ENCODE results near the gene ROBO2. TPM values are rescaled to one million over a fixed set of nuclear protein-coding genes. Genes with fewer than 3 reads are reported as not detected.

Gene ROBO2
- total and polyA plus RNA-seq, 2 experiments from 2014 or later: 1.2 to 14.3 TPM

- WGBS (ENCODE audit: low lambda C conversion rate, missing lambda C conversion rate): 1% methylated on average over 23 of the region's 33 CpGs
- no peaks in the 10 kb centered on the region for H3K27me3 ChIP-seq
- H3K4me1 ChIP-seq (ENCODE audit: insufficient read depth): no peaks in the 10 kb centered on the region
- no peak for TF ChIP-seq EZH2 (IDR thresholded peaks at IDR 0.05; ENCODE audit: borderline replicate concordance)
- TF ChIP-seq, protein P1, sequence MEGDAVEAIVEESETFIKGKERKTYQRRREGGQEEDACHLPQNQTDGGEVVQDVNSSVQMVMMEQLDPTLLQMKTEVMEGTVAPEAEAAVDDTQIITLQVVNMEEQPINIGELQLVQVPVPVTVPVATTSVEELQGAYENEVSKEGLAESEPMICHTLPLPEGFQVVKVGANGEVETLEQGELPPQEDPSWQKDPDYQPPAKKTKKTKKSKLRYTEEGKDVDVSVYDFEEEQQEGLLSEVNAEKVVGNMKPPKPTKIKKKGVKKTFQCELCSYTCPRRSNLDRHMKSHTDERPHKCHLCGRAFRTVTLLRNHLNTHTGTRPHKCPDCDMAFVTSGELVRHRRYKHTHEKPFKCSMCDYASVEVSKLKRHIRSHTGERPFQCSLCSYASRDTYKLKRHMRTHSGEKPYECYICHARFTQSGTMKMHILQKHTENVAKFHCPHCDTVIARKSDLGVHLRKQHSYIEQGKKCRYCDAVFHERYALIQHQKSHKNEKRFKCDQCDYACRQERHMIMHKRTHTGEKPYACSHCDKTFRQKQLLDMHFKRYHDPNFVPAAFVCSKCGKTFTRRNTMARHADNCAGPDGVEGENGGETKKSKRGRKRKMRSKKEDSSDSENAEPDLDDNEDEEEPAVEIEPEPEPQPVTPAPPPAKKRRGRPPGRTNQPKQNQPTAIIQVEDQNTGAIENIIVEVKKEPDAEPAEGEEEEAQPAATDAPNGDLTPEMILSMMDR (IDR thresholded peaks at IDR 0.05; ENCODE audit: poor library complexity): no peak
- no peak for TF ChIP-seq EZH2phosphoT487 (IDR thresholded peaks at IDR 0.05; ENCODE audit: low read depth, severe bottlenecking, unreplicated experiment)
- peak; percentile 31 for DNase-seq (ENCODE audit: low spot score)
- peak overlapping the region; percentile 80 for H2AFZ ChIP-seq
- H3K27ac ChIP-seq: peak overlapping the region; percentile 70
- H3K9me3 ChIP-seq (ENCODE audit: low read depth): no peaks in the 10 kb centered on the region
- peak overlapping the region; percentile 30 for H3K4me3 ChIP-seq
- H3K4me2 ChIP-seq: peak overlapping the region; percentile 88
- peaks cover 25% of the 10 kb centered on the region for H3K79me2 ChIP-seq
- H3K36me3 ChIP-seq (replicated peaks; ENCODE audit: insufficient read depth, low read depth): no peaks in the 10 kb centered on the region
- H3K9me2 ChIP-seq (replicated peaks; ENCODE audit: insufficient read depth): no peaks in the 10 kb centered on the region
- H4K20me1 ChIP-seq (ENCODE audit: insufficient read depth, poor library complexity, severe bottlenecking): no peaks in the 10 kb centered on the region
Measured at GRCh38 chr3:77038930-77039605, 831 bp upstream of the ROBO2 start.

GRCh38 chr3:77040216-77040615 is 317 bp downstream of the ROBO2 start:
- TF ChIP-seq EZH2phosphoT487 (IDR thresholded peaks at IDR 0.05; ENCODE audit: low read depth, severe bottlenecking, unreplicated experiment) (no peak), EZH2 (IDR thresholded peaks at IDR 0.05; ENCODE audit: borderline replicate concordance) (no peak)
- TF ChIP-seq, protein P1 (IDR thresholded peaks at IDR 0.05; ENCODE audit: poor library complexity): no peak
- Histone ChIP-seq H3K9me3 (ENCODE audit: low read depth) (no peaks in the 10 kb centered on the region), H3K4me1 (ENCODE audit: insufficient read depth) (no peaks in the 10 kb centered on the region), H3K27me3 (no peaks in the 10 kb centered on the region), H4K20me1 (ENCODE audit: insufficient read depth, poor library complexity, severe bottlenecking) (no peaks in the 10 kb centered on the region), H3K9me2 (replicated peaks; ENCODE audit: insufficient read depth) (no peaks in the 10 kb centered on the region), H3K27ac (peak overlapping the region; percentile 70), H2AFZ (peak overlapping the region; percentile 80), H3K79me2 (peaks cover 35% of the 10 kb centered on the region), H3K4me2 (peak overlapping the region; percentile 88), H3K36me3 (replicated peaks; ENCODE audit: insufficient read depth, low read depth) (no peaks in the 10 kb centered on the region), H3K4me3 (peak overlapping the region; percentile 30)
- no peak for DNase-seq (ENCODE audit: low spot score)
- WGBS (ENCODE audit: low lambda C conversion rate, missing lambda C conversion rate): 2% methylated on average over 11 of the region's 11 CpGs

- Histone ChIP-seq H3K27me3 (no peaks in the 10 kb centered on the region), H3K79me2 (peaks cover 35% of the 10 kb centered on the region), H4K20me1 (ENCODE audit: insufficient read depth, poor library complexity, severe bottlenecking) (no peaks in the 10 kb centered on the region), H3K9me3 (ENCODE audit: low read depth) (no peaks in the 10 kb centered on the region), H3K36me3 (replicated peaks; ENCODE audit: insufficient read depth, low read depth) (no peaks in the 10 kb centered on the region), H3K27ac (no peak overlapping the region), H3K4me3 (peak overlapping the region; percentile 30), H3K9me2 (replicated peaks; ENCODE audit: insufficient read depth) (no peaks in the 10 kb centered on the region), H3K4me1 (ENCODE audit: insufficient read depth) (no peaks in the 10 kb centered on the region), H2AFZ (no peak overlapping the region), H3K4me2 (peak overlapping the region; percentile 88)
- 29% methylated on average over 9 of the region's 9 CpGs for WGBS (ENCODE audit: low lambda C conversion rate, missing lambda C conversion rate)
- peak; percentile 8 for DNase-seq (ENCODE audit: low spot score)
- no peak for TF ChIP-seq EZH2phosphoT487 (IDR thresholded peaks at IDR 0.05; ENCODE audit: low read depth, severe bottlenecking, unreplicated experiment)
- no peak for TF ChIP-seq EZH2 (IDR thresholded peaks at IDR 0.05; ENCODE audit: borderline replicate concordance)
- TF ChIP-seq, protein P1 (IDR thresholded peaks at IDR 0.05; ENCODE audit: poor library complexity): no peak
Measured at GRCh38 chr3:77040926-77041722, 1.2 kb downstream of the ROBO2 start.

All from hepatocyte (in vitro differentiated cells).